ENCODE results near the gene GNG8. TPM values are rescaled to one million over a fixed set of nuclear protein-coding genes. Genes with fewer than 3 reads are reported as not detected.

Gene GNG8
- total RNA-seq, 1 donor from 2014 or later, result not detected

GRCh38 chr19:46668662-46669061, 32.7 kb upstream of the GNG8 start:
- Histone ChIP-seq H3K4me3 (ENCODE audit: insufficient read depth, low read depth, low read length) (no peak overlapping the region), H3K36me3 (ENCODE audit: insufficient read depth, low read length) (no peaks in the 10 kb centered on the region), H3K27me3 (ENCODE audit: insufficient read depth, low read length) (no peaks in the 10 kb centered on the region), H3K4me1 (ENCODE audit: insufficient read depth, low read length) (no peaks in the 10 kb centered on the region), H3K27ac (ENCODE audit: low read depth, low read length) (no peak overlapping the region), H3K79me2 (ENCODE audit: insufficient read depth, low read length) (no peaks in the 10 kb centered on the region), H3K4me2 (ENCODE audit: low read length) (no peak overlapping the region), H2AFZ (ENCODE audit: low read depth, low read length) (no peak overlapping the region), H3K9ac (ENCODE audit: low read length) (no peak overlapping the region), H4K20me1 (ENCODE audit: insufficient read depth, low read length) (no peaks in the 10 kb centered on the region), H3K9me3 (ENCODE audit: insufficient read depth, low read depth, low read length) (no peaks in the 10 kb centered on the region)
- peaks cover 2% of the 10 kb centered on the region for H3K9me3 Mint-ChIP-seq (ENCODE audit: unreplicated experiment)
- no peak overlapping the region for H3K27ac Mint-ChIP-seq (ENCODE audit: unreplicated experiment)
- peaks cover 5% of the 10 kb centered on the region for H3K27me3 Mint-ChIP-seq (ENCODE audit: low read depth, unreplicated experiment)
- DNase-seq (ENCODE audit: low read depth) (no peak), FAIRE-seq (no peak)
- TF ChIP-seq EZH2 (IDR thresholded peaks at IDR 0.05; ENCODE audit: insufficient read depth, low read length), result no peak
- no peak for TF ChIP-seq CTCF (IDR thresholded peaks at IDR 0.05; ENCODE audit: insufficient read depth, low read depth, low read length)
- H3K4me1 Mint-ChIP-seq (ENCODE audit: low read depth, unreplicated experiment), result peaks cover 6% of the 10 kb centered on the region
- H3K36me3 Mint-ChIP-seq (ENCODE audit: low read depth, unreplicated experiment), result peaks cover 16% of the 10 kb centered on the region
- H3K4me3 Mint-ChIP-seq (ENCODE audit: unreplicated experiment), result no peak overlapping the region

- Mint-ChIP-seq H3K27me3 (ENCODE audit: low read depth, unreplicated experiment) (peaks cover 5% of the 10 kb centered on the region), H3K9me3 (ENCODE audit: unreplicated experiment) (peaks cover 2% of the 10 kb centered on the region), H3K27ac (ENCODE audit: unreplicated experiment) (no peak overlapping the region), H3K4me1 (ENCODE audit: low read depth, unreplicated experiment) (peaks cover 9% of the 10 kb centered on the region), H3K4me3 (ENCODE audit: unreplicated experiment) (no peak overlapping the region), H3K36me3 (ENCODE audit: low read depth, unreplicated experiment) (peaks cover 3% of the 10 kb centered on the region)
- Histone ChIP-seq H3K27ac (ENCODE audit: low read depth, low read length) (no peak overlapping the region), H3K9ac (ENCODE audit: low read length) (no peak overlapping the region), H3K4me1 (ENCODE audit: insufficient read depth, low read length) (peaks cover 16% of the 10 kb centered on the region), H3K4me2 (ENCODE audit: low read length) (no peak overlapping the region), H3K36me3 (ENCODE audit: insufficient read depth, low read length) (no peaks in the 10 kb centered on the region), H2AFZ (ENCODE audit: low read depth, low read length) (no peak overlapping the region), H4K20me1 (ENCODE audit: insufficient read depth, low read length) (no peaks in the 10 kb centered on the region), H3K27me3 (ENCODE audit: insufficient read depth, low read length) (no peaks in the 10 kb centered on the region), H3K9me3 (ENCODE audit: insufficient read depth, low read depth, low read length) (no peaks in the 10 kb centered on the region), H3K4me3 (ENCODE audit: insufficient read depth, low read depth, low read length) (no peak overlapping the region), H3K79me2 (ENCODE audit: insufficient read depth, low read length) (no peaks in the 10 kb centered on the region)
- FAIRE-seq (no peak), DNase-seq (ENCODE audit: low read depth) (no peak)
- TF ChIP-seq CTCF (IDR thresholded peaks at IDR 0.05; ENCODE audit: insufficient read depth, low read depth, low read length) (no peak), EZH2 (IDR thresholded peaks at IDR 0.05; ENCODE audit: insufficient read depth, low read length) (no peak)
Measured at GRCh38 chr19:46665072-46665471, 29.1 kb upstream of the GNG8 start.

DNA sequence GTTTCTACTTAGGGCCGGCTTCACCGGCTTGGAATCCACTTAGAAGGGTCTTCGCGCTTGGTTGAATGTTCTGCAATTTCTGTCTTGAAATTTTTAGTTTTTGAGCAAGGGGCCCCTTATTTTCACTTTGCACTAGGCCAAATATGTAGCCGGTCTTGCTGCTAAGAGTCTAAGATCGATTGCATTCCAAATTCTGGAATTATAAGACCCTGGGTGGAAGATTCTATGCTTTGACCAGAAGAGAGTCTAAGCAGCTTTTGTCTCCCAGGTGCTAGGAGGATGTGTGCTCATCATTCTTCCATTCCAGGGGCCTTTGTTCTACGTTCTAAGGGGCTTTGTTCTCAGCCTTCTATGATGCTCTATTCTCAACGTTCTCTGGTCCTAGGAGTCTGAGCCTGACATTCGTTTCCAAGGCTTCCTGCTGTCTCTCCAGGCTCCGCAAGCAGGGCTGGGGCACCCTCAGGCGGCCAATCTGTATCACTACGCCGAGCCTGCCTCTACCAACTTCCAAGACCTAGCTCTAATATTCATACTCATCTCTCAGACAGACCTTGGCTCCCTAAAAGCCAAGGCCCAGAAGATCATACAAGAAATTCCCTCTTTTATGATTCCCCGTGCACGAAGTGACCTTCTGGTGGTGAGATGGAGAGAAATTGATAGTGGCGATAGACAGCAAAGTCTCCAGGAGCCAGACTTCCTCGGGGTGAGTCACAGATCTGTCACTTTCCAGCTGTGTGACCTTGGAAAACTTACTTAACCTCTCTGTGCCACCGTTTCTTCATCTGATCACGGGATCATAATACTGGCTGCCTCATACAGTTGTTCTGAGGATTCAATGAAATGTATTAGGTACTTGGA, 26.0 kb upstream of the GNG8 start:
- H3K4me1 Mint-ChIP-seq (ENCODE audit: low read depth, unreplicated experiment), result peaks cover 16% of the 10 kb centered on the region
- DNase-seq (ENCODE audit: low read depth), result peak; percentile 74
- H3K4me3 Mint-ChIP-seq (ENCODE audit: unreplicated experiment), result peak overlapping the region; percentile 81
- peak; percentile 74 for FAIRE-seq
- no peaks in the 10 kb centered on the region for H3K9me3 ChIP-seq (ENCODE audit: insufficient read depth, low read depth, low read length)
- peak overlapping the region; percentile 58 for H3K27ac ChIP-seq (ENCODE audit: low read depth, low read length)
- peaks cover 27% of the 10 kb centered on the region for H3K4me1 ChIP-seq (ENCODE audit: insufficient read depth, low read length)
- no peaks in the 10 kb centered on the region for H3K36me3 ChIP-seq (ENCODE audit: insufficient read depth, low read length)
- peak overlapping the region; percentile 73 for H3K27ac Mint-ChIP-seq (ENCODE audit: unreplicated experiment)
- peak overlapping the region; percentile 70 for H3K9ac ChIP-seq (ENCODE audit: low read length)
- H3K27me3 Mint-ChIP-seq (ENCODE audit: low read depth, unreplicated experiment), result peaks cover 5% of the 10 kb centered on the region
- no peak for TF ChIP-seq EZH2 (IDR thresholded peaks at IDR 0.05; ENCODE audit: insufficient read depth, low read length)
- peak; percentile 87 for TF ChIP-seq CTCF (IDR thresholded peaks at IDR 0.05; ENCODE audit: insufficient read depth, low read depth, low read length)
- H3K27me3 ChIP-seq (ENCODE audit: insufficient read depth, low read length), result no peaks in the 10 kb centered on the region
- peak overlapping the region; percentile 93 for H3K4me2 ChIP-seq (ENCODE audit: low read length)
- H2AFZ ChIP-seq (ENCODE audit: low read depth, low read length), result peak overlapping the region; percentile 70
- H4K20me1 ChIP-seq (ENCODE audit: insufficient read depth, low read length), result peaks cover 6% of the 10 kb centered on the region
- no peaks in the 10 kb centered on the region for H3K79me2 ChIP-seq (ENCODE audit: insufficient read depth, low read length)
- peaks cover 3% of the 10 kb centered on the region for H3K36me3 Mint-ChIP-seq (ENCODE audit: low read depth, unreplicated experiment)
- peak overlapping the region; percentile 62 for H3K4me3 ChIP-seq (ENCODE audit: insufficient read depth, low read depth, low read length)
- H3K9me3 Mint-ChIP-seq (ENCODE audit: unreplicated experiment), result no peaks in the 10 kb centered on the region
